ENCODE measurements around the gene CAMTA1. TPM values are rescaled to one million over a fixed set of nuclear protein-coding genes. Genes with fewer than 3 reads are reported as not detected.

CAMTA1 gene
- total RNA-seq, 2 experiments from 2014 or later = 43.9 to 73.3 TPM

GRCh38 chr1:6802893-6803292 lies 17.6 kb downstream of the CAMTA1 start:
- intact Hi-C loops (cut with micrococcal nuclease; ENCODE audit: unreplicated experiment) = no loop called here
- POLR2A ChIA-PET = no interaction called here
- Histone ChIP-seq H3K4me3 (ENCODE audit: low read depth, low read length, poor library complexity, severe bottlenecking) (no peak overlapping the region), H3K4me2 (ENCODE audit: low read length) (no peak overlapping the region), H3K27ac (ENCODE audit: low read depth, low read length, poor library complexity, severe bottlenecking) (no peak overlapping the region), H3K36me3 (ENCODE audit: insufficient read depth, low read length) (no peaks in the 10 kb centered on the region), H2AFZ (ENCODE audit: low read length) (no peak overlapping the region), H3K9me3 (ENCODE audit: low read length) (no peaks in the 10 kb centered on the region), H3K9me2 (ENCODE audit: insufficient read depth, low read length) (no peaks in the 10 kb centered on the region), H4K20me1 (ENCODE audit: insufficient read depth, low read length) (peaks cover 24% of the 10 kb centered on the region), H3K4me1 (ENCODE audit: insufficient read depth, low read length, poor library complexity, severe bottlenecking) (peaks cover 21% of the 10 kb centered on the region), H3K79me2 (ENCODE audit: insufficient read depth, low read depth, low read length) (peaks cover 44% of the 10 kb centered on the region)
- TF ChIP-seq, protein P1, sequence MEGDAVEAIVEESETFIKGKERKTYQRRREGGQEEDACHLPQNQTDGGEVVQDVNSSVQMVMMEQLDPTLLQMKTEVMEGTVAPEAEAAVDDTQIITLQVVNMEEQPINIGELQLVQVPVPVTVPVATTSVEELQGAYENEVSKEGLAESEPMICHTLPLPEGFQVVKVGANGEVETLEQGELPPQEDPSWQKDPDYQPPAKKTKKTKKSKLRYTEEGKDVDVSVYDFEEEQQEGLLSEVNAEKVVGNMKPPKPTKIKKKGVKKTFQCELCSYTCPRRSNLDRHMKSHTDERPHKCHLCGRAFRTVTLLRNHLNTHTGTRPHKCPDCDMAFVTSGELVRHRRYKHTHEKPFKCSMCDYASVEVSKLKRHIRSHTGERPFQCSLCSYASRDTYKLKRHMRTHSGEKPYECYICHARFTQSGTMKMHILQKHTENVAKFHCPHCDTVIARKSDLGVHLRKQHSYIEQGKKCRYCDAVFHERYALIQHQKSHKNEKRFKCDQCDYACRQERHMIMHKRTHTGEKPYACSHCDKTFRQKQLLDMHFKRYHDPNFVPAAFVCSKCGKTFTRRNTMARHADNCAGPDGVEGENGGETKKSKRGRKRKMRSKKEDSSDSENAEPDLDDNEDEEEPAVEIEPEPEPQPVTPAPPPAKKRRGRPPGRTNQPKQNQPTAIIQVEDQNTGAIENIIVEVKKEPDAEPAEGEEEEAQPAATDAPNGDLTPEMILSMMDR (conservative IDR thresholded peaks at IDR 0.05; ENCODE audit: low read length) = no peak
- no peak for TF ChIP-seq EZH2phosphoT487 (IDR thresholded peaks at IDR 0.05; ENCODE audit: borderline replicate concordance, low read depth, low read length)
- BruUV-seq (replicated peaks) = no TSS peak
- no peak for DNase-seq (ENCODE audit: low spot score)
- CTCF ChIA-PET (ENCODE audit: unreplicated experiment) = no interaction called here

DNA sequence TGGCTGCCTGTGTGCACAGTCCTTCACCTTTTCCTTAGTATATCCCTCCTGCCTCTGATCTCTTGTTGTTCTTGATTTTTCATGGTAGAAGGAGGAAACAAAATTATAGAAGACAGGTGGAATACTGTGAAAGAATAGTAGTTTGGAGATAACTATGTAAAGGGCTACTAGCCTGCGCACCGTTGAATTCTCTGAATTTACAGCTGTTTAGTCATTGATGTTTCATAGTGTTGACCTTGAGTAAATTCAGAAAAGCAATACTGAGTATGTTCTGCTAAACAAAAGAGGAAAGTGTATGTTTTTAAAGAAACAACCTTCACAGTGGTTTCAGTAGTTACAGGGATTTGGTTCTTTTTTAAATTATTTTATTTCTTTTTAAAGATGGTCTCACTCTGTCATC lies 18.1 kb downstream of the CAMTA1 start:
- TF ChIP-seq EZH2phosphoT487 (IDR thresholded peaks at IDR 0.05; ENCODE audit: borderline replicate concordance, low read depth, low read length) = no peak
- TF ChIP-seq, protein P1 (conservative IDR thresholded peaks at IDR 0.05; ENCODE audit: low read length) = no peak
- CTCF ChIA-PET (ENCODE audit: unreplicated experiment) = no interaction called here
- no TSS peak for BruUV-seq (replicated peaks)
- peaks cover 4% of the 10 kb centered on the region; the same call in 1 of the 2 replicates for H3K36me3 ChIP-seq (ENCODE audit: insufficient read depth, low read length)
- H3K79me2 ChIP-seq (ENCODE audit: insufficient read depth, low read depth, low read length) = peaks cover 49% of the 10 kb centered on the region
- no peaks in the 10 kb centered on the region for H3K9me2 ChIP-seq (ENCODE audit: insufficient read depth, low read length)
- H3K4me3 ChIP-seq (ENCODE audit: low read depth, low read length, poor library complexity, severe bottlenecking) = no peak overlapping the region
- H3K4me1 ChIP-seq (ENCODE audit: insufficient read depth, low read length, poor library complexity, severe bottlenecking) = peaks cover 21% of the 10 kb centered on the region
- H2AFZ ChIP-seq (ENCODE audit: low read length) = no peak overlapping the region
- intact Hi-C loops (cut with micrococcal nuclease; ENCODE audit: unreplicated experiment) = no loop called here
- no peak for DNase-seq (ENCODE audit: low spot score)
- H3K27ac ChIP-seq (ENCODE audit: low read depth, low read length, poor library complexity, severe bottlenecking) = no peak overlapping the region
- POLR2A ChIA-PET = interaction anchor here (0.6 to 0.7 kb wide), 4 partner anchors 60 to 442 kb away, joined by 3 to 6 read pairs (median 5); no protein-coding TSS in a partner anchor
- H3K9me3 ChIP-seq (ENCODE audit: low read length) = no peaks in the 10 kb centered on the region
- H4K20me1 ChIP-seq (ENCODE audit: insufficient read depth, low read length) = peaks cover 24% of the 10 kb centered on the region
- no peak overlapping the region for H3K4me2 ChIP-seq (ENCODE audit: low read length)

GRCh38 chr1:6805004-6805416 lies 19.8 kb downstream of the CAMTA1 start:
- BruUV-seq (replicated peaks) = no TSS peak
- Histone ChIP-seq H3K9me3 (ENCODE audit: low read length) (no peaks in the 10 kb centered on the region), H3K36me3 (ENCODE audit: insufficient read depth, low read length) (peaks cover 8% of the 10 kb centered on the region; the same call in 1 of the 2 replicates), H4K20me1 (ENCODE audit: insufficient read depth, low read length) (peaks cover 24% of the 10 kb centered on the region), H3K27ac (ENCODE audit: low read depth, low read length, poor library complexity, severe bottlenecking) (no peak overlapping the region), H3K4me3 (ENCODE audit: low read depth, low read length, poor library complexity, severe bottlenecking) (no peak overlapping the region), H3K4me1 (ENCODE audit: insufficient read depth, low read length, poor library complexity, severe bottlenecking) (peaks cover 21% of the 10 kb centered on the region), H3K4me2 (ENCODE audit: low read length) (peak overlapping the region; percentile 45), H3K9me2 (ENCODE audit: insufficient read depth, low read length) (no peaks in the 10 kb centered on the region), H2AFZ (ENCODE audit: low read length) (no peak overlapping the region), H3K79me2 (ENCODE audit: insufficient read depth, low read depth, low read length) (peaks cover 52% of the 10 kb centered on the region)
- DNase-seq (ENCODE audit: low spot score) = peak; percentile 16
- ChIA-PET POLR2A (no interaction called here), CTCF (ENCODE audit: unreplicated experiment) (no interaction called here)
- intact Hi-C loops (cut with micrococcal nuclease; ENCODE audit: unreplicated experiment) = no loop called here
- no peak for TF ChIP-seq EZH2phosphoT487 (IDR thresholded peaks at IDR 0.05; ENCODE audit: borderline replicate concordance, low read depth, low read length)
